Spinal cord (tissue), 10 donors: ENCODE measurements around the gene USP5. TPM values are rescaled to one million over a fixed set of nuclear protein-coding genes. Genes with fewer than 3 reads are reported as not detected.

Experiments used
- DNase-seq, 6 donors: peaks; one replicate each; pipeline versions ENCODE4 v3.0.0 to v3.0.0-alpha.2; 2013 to 2015; ENCODE audit warnings: low spot score in 6 of 6, low read depth in 4 of 6
- H3K27ac ChIP-seq: one replicate; pipeline ENCODE4 v1.5.1; 2013; ENCODE audit warnings: low read depth, low read length, control low read depth
- H3K27me3 ChIP-seq: one replicate; pipeline ENCODE4 v1.6.1; 2013; ENCODE audit warnings: low read length; ENCODE audit not compliant: control insufficient read depth, insufficient read depth
- H3K36me3 ChIP-seq: one replicate; pipeline ENCODE4 v1.6.1; 2013; ENCODE audit warnings: low read length; ENCODE audit not compliant: control insufficient read depth, insufficient read depth
- H3K4me1 ChIP-seq: one replicate; pipeline ENCODE4 v1.6.1; 2013; ENCODE audit warnings: low read length; ENCODE audit not compliant: control insufficient read depth, insufficient read depth
- H3K4me3 ChIP-seq: one replicate; pipeline ENCODE4 v1.5.1; 2013; ENCODE audit warnings: low read depth, low read length, control low read depth
- H3K9me3 ChIP-seq: one replicate; pipeline ENCODE4 v1.6.1; 2013; ENCODE audit warnings: low read length; ENCODE audit not compliant: control insufficient read depth, insufficient read depth
- WGBS: methylation state at CpG from one replicate; pipeline ENCODE4 v1.1.5; 2013; ENCODE audit warnings: missing lambda C conversion rate; ENCODE audit not compliant: insufficient coverage; 5-methylcytosine and 5-hydroxymethylcytosine counted together
- polyA plus RNA-seq, 2 donors: library from polyadenylated mRNA; unstranded; fragments of 120-200 nt; gene quantifications; one replicate each; pipeline ENCODE4 v1.2.1, GENCODE V29; 2013; ENCODE audit not compliant: insufficient read length in 2 of 2
- total RNA-seq, 2 donors: library from RNA; depleted of rRNA in 1 of 2; stranded (reverse); fragments of 120-200 nt in 1 of 2; fragments of >200 nt in 1 of 2; gene quantifications; one replicate each; pipeline versions ENCODE4 v1.2.3 to v1.2.4, GENCODE V29; 2013 to 2014
- donor health status: healthy.

The USP5 gene
- total and polyA plus RNA-seq, 4 donors = 78.6 to 101 (median 89.6) TPM

GRCh38 chr12:6825398-6826124, 26.4 kb upstream of the USP5 start:
- Histone ChIP-seq H3K9me3 (no peaks in the 10 kb centered on the region), H3K4me3 (peak overlapping the region; percentile 12), H3K4me1 (peaks cover 91% of the 10 kb centered on the region), H3K36me3 (peaks cover 48% of the 10 kb centered on the region), H3K27ac (peak overlapping the region; percentile 81), H3K27me3 (no peaks in the 10 kb centered on the region)
- DNase-seq = peak in 5 of 6 donors; percentile 64 to 95 (median 76)
- 8% methylated on average over 16 of the region's 19 CpGs for WGBS

- Histone ChIP-seq H3K9me3 (no peaks in the 10 kb centered on the region), H3K4me1 (peaks cover 85% of the 10 kb centered on the region), H3K27ac (no peak overlapping the region), H3K27me3 (no peaks in the 10 kb centered on the region), H3K4me3 (no peak overlapping the region), H3K36me3 (peaks cover 54% of the 10 kb centered on the region)
- DNase-seq = no peak
- 77% methylated on average over 14 of the region's 17 CpGs for WGBS
Observed at GRCh38 chr12:6826125-6826733, 25.7 kb upstream of the USP5 start.

GRCh38 chr12:6826734-6827436, 25.1 kb upstream of the USP5 start:
- Histone ChIP-seq H3K4me1 (peaks cover 81% of the 10 kb centered on the region), H3K9me3 (no peaks in the 10 kb centered on the region), H3K36me3 (peaks cover 60% of the 10 kb centered on the region), H3K27me3 (no peaks in the 10 kb centered on the region), H3K27ac (peak overlapping the region; percentile 63), H3K4me3 (no peak overlapping the region)
- WGBS = 84% methylated on average over 19 of the region's 22 CpGs
- DNase-seq = no peak

- peak in 4 of 6 donors; percentile 51 to 96 (median 82) for DNase-seq
- 5% methylated on average over 3 of the region's 8 CpGs for WGBS
- H3K9me3 ChIP-seq = no peaks in the 10 kb centered on the region
- peaks cover 75% of the 10 kb centered on the region for H3K4me1 ChIP-seq
- no peaks in the 10 kb centered on the region for H3K27me3 ChIP-seq
- peaks cover 65% of the 10 kb centered on the region for H3K36me3 ChIP-seq
- peak overlapping the region; percentile 63 for H3K27ac ChIP-seq
- no peak overlapping the region for H3K4me3 ChIP-seq
Observed at GRCh38 chr12:6827437-6827911, 24.5 kb upstream of the USP5 start.

- Histone ChIP-seq H3K4me3 (peak within 1 kb of the TSS; percentile 75), H3K36me3 (peaks cover 65% of the 10 kb centered on the region), H3K27ac (peak within 1 kb of the TSS; percentile 84), H3K4me1 (peaks cover 68% of the 10 kb centered on the region), H3K27me3 (no peaks in the 10 kb centered on the region), H3K9me3 (no peaks in the 10 kb centered on the region)
- under 1% methylated on average over 55 of the region's 60 CpGs for WGBS
- DNase-seq = peak in 3 of 6 donors; percentile 42 to 92 (median 88)
Observed at GRCh38 chr12:6827982-6828780, 23.8 kb upstream of the USP5 start, which contains the start of gene P3H3. Gene P3H3, plus strand, starts transcription at chr12:6828407. Its CDS starts 34 bp downstream, at chr12:6828441.

- H3K36me3 ChIP-seq = peaks cover 66% of the 10 kb centered on the region
- no peaks in the 10 kb centered on the region for H3K9me3 ChIP-seq
- H3K4me3 ChIP-seq = peak overlapping the region; percentile 75
- H3K27me3 ChIP-seq = no peaks in the 10 kb centered on the region
- peak in 3 of 6 donors; percentile 27 to 89 (median 83) for DNase-seq
- peaks cover 60% of the 10 kb centered on the region for H3K4me1 ChIP-seq
- H3K27ac ChIP-seq = peak overlapping the region; percentile 77
- under 1% methylated on average over 71 of the region's 71 CpGs for WGBS
Observed at GRCh38 chr12:6828781-6829535, 23.0 kb upstream of the USP5 start.

GRCh38 chr12:6829536-6830220, 22.3 kb upstream of the USP5 start:
- peaks cover 53% of the 10 kb centered on the region for H3K4me1 ChIP-seq
- 26% methylated on average over 14 of the region's 19 CpGs for WGBS
- peak overlapping the region; percentile 77 for H3K27ac ChIP-seq
- no peak for DNase-seq
- H3K9me3 ChIP-seq = no peaks in the 10 kb centered on the region
- peak overlapping the region; percentile 75 for H3K4me3 ChIP-seq
- no peaks in the 10 kb centered on the region for H3K27me3 ChIP-seq
- peaks cover 64% of the 10 kb centered on the region for H3K36me3 ChIP-seq

GRCh38 chr12:6830286-6830890, 21.6 kb upstream of the USP5 start:
- no peaks in the 10 kb centered on the region for H3K9me3 ChIP-seq
- 93% methylated on average over 9 of the region's 11 CpGs for WGBS
- H3K27ac ChIP-seq = no peak overlapping the region
- peaks cover 46% of the 10 kb centered on the region for H3K4me1 ChIP-seq
- H3K27me3 ChIP-seq = no peaks in the 10 kb centered on the region
- no peak overlapping the region for H3K4me3 ChIP-seq
- no peak for DNase-seq
- peaks cover 58% of the 10 kb centered on the region for H3K36me3 ChIP-seq
